Activated naive CD8-positive, alpha-beta T cell treated with anti-CD3 and anti-CD28 coated beads, Interleukin-2, amount 10 ng/mL, durations not matched to agents 7 days and 5 days (primary cell): ENCODE measurements around the gene USHBP1. TPM values are rescaled to one million over a fixed set of nuclear protein-coding genes. Genes with fewer than 3 reads are reported as not detected.
"Not testable (repeated sequence)": the region's sequence is repeated elsewhere in the genome, so short reads cannot be mapped to it uniquely, and the experiment has no call there.

Experiments
- ATAC-seq: fragments of 150-1000 bp; cut with Tn5 transposase; one replicate; pipeline ENCODE4 v1.10.0; 2021; ENCODE audit warnings: low read depth, moderate library complexity
- POLR2A ChIA-PET: fragments of 350-600 bp; sonication (Branson Sonifier 250); formaldehyde crosslinking; loops from one replicate; lab custom pipeline; 2021; ENCODE audit warnings: antibody characterized with exemption; lab: Charles Lee
- DNase-seq: peaks from one replicate; pipeline ENCODE4 v3.0.0; 2021
- H3K27ac Mint-ChIP-seq: one replicate; pipeline ENCODE4 v1.8.0; 2022; ENCODE audit warnings: mild to moderate bottlenecking, mixed read lengths
- H3K27me3 Mint-ChIP-seq: one replicate; pipeline ENCODE4 v1.8.0; 2022; ENCODE audit warnings: mild to moderate bottlenecking, moderate library complexity, mixed read lengths
- H3K36me3 Mint-ChIP-seq: one replicate; pipeline ENCODE4 v1.8.0; 2021; ENCODE audit warnings: mild to moderate bottlenecking, mixed read lengths
- H3K4me1 Mint-ChIP-seq: one replicate; pipeline ENCODE4 v1.8.0; 2021; ENCODE audit warnings: mixed read lengths
- H3K4me3 Mint-ChIP-seq: one replicate; pipeline ENCODE4 v1.8.0; 2022; ENCODE audit warnings: mild to moderate bottlenecking, moderate library complexity, mixed read lengths
- H3K9me3 Mint-ChIP-seq: one replicate; pipeline ENCODE4 v1.8.0; 2021; ENCODE audit warnings: mixed read lengths
- total RNA-seq, 2 experiments: library from RNA; stranded (reverse); gene quantifications; one replicate each; pipeline ENCODE4 v1.2.3, GENCODE V29; 2021

USHBP1 gene
- total RNA-seq, 2 experiments from 2014 or later, result not detected

- POLR2A ChIA-PET, result interaction anchor here (0.6 to 1.2 kb wide), 11 partner anchors 12 to 515 kb away, joined by 3 to 7 read pairs (median 3); partner anchors contain the start of genes ANO8, BST2 and OCEL1
- Mint-ChIP-seq H3K4me1 (peaks cover 30% of the 10 kb centered on the region), H3K27me3 (no peaks in the 10 kb centered on the region), H3K27ac (peak overlapping the region; percentile 89), H3K4me3 (peak overlapping the region; percentile 91), H3K9me3 (no peaks in the 10 kb centered on the region), H3K36me3 (peaks cover 1% of the 10 kb centered on the region)
- ATAC-seq (no peak), DNase-seq (no peak)
These were observed 40.1 kb upstream of the USHBP1 start for GRCh38 chr19:17304386-17305215.

GRCh38 chr19:17303940-17304267 lies 39.4 kb upstream of the USHBP1 start:
- no peak for DNase-seq
- POLR2A ChIA-PET, result interaction anchor here (0.9 to 1.2 kb wide), 4 partner anchors 10 to 101 kb away, joined by 3 to 4 read pairs (median 4); partner anchors contain the start of genes ANO8 and BST2
- H3K27me3 Mint-ChIP-seq, result no peaks in the 10 kb centered on the region
- H3K36me3 Mint-ChIP-seq, result peaks cover 2% of the 10 kb centered on the region
- no peak for ATAC-seq
- peak overlapping the region; percentile 73 for H3K4me3 Mint-ChIP-seq
- no peaks in the 10 kb centered on the region for H3K9me3 Mint-ChIP-seq
- peaks cover 27% of the 10 kb centered on the region for H3K4me1 Mint-ChIP-seq
- no peak overlapping the region for H3K27ac Mint-ChIP-seq

- POLR2A ChIA-PET, result interaction anchor here (0.9 to 1.2 kb wide), 4 partner anchors 9 to 102 kb away, joined by 3 to 4 read pairs (median 4); partner anchors contain the start of genes ANO8 and BST2
- ATAC-seq (peak; percentile 70), DNase-seq (peak; percentile 95)
- Mint-ChIP-seq H3K9me3 (no peaks in the 10 kb centered on the region), H3K4me3 (peak within 1 kb of the TSS; percentile 73), H3K27me3 (no peaks in the 10 kb centered on the region), H3K4me1 (peaks cover 27% of the 10 kb centered on the region), H3K27ac (peak within 1 kb of the TSS; percentile 65), H3K36me3 (peaks cover 4% of the 10 kb centered on the region)
These were observed 38.8 kb upstream of the USHBP1 start, which contains the start of gene ABHD8 for GRCh38 chr19:17303167-17303939. Gene ABHD8, minus strand, starts transcription at chr19:17303425. Its CDS starts 1,809 bp downstream, at chr19:17301616.

GRCh38 chr19:17302391-17303166 lies 38.0 kb upstream of the USHBP1 start:
- peaks cover 4% of the 10 kb centered on the region for H3K36me3 Mint-ChIP-seq
- no peak for ATAC-seq
- H3K27me3 Mint-ChIP-seq, result no peaks in the 10 kb centered on the region
- DNase-seq, result no peak
- no peaks in the 10 kb centered on the region for H3K9me3 Mint-ChIP-seq
- POLR2A ChIA-PET, result interaction anchor here (1.2 kb wide), 1 partner anchor 8 kb away, joined by 4 read pairs; no protein-coding TSS in a partner anchor
- no peak overlapping the region for H3K27ac Mint-ChIP-seq
- H3K4me3 Mint-ChIP-seq, result peak overlapping the region; percentile 73
- H3K4me1 Mint-ChIP-seq, result peaks cover 22% of the 10 kb centered on the region

GRCh38 chr19:17300992-17301619 lies 36.6 kb upstream of the USHBP1 start:
- H3K27ac Mint-ChIP-seq, result no peak overlapping the region
- peaks cover 4% of the 10 kb centered on the region for H3K36me3 Mint-ChIP-seq
- no peaks in the 10 kb centered on the region for H3K9me3 Mint-ChIP-seq
- DNase-seq, result no peak
- no peak overlapping the region for H3K4me3 Mint-ChIP-seq
- H3K27me3 Mint-ChIP-seq, result no peaks in the 10 kb centered on the region
- ATAC-seq, result no peak
- POLR2A ChIA-PET, result no interaction called here
- H3K4me1 Mint-ChIP-seq, result peaks cover 17% of the 10 kb centered on the region

- no peak overlapping the region for H3K4me3 Mint-ChIP-seq
- POLR2A ChIA-PET, result interaction anchor here (1.4 kb wide), 1 partner anchor 96 kb away, joined by 4 read pairs; no protein-coding TSS in a partner anchor
- no peak for ATAC-seq
- H3K36me3 Mint-ChIP-seq, result peaks cover 4% of the 10 kb centered on the region
- no peaks in the 10 kb centered on the region for H3K27me3 Mint-ChIP-seq
- DNase-seq, result no peak
- H3K9me3 Mint-ChIP-seq, result no peaks in the 10 kb centered on the region
- peaks cover 6% of the 10 kb centered on the region for H3K4me1 Mint-ChIP-seq
- no peak overlapping the region for H3K27ac Mint-ChIP-seq
These were observed 32.4 kb upstream of the USHBP1 start for GRCh38 chr19:17296976-17297375.

- no peak overlapping the region for H3K27ac Mint-ChIP-seq
- H3K9me3 Mint-ChIP-seq, result no peaks in the 10 kb centered on the region
- ATAC-seq (no peak), DNase-seq (no peak)
- H3K27me3 Mint-ChIP-seq, result no peaks in the 10 kb centered on the region
- peaks cover 3% of the 10 kb centered on the region for H3K36me3 Mint-ChIP-seq
- POLR2A ChIA-PET, result interaction anchor here (1.4 kb wide), 1 partner anchor 97 kb away, joined by 4 read pairs; no protein-coding TSS in a partner anchor
- no peak overlapping the region for H3K4me3 Mint-ChIP-seq
- H3K4me1 Mint-ChIP-seq, result peaks cover 7% of the 10 kb centered on the region
These were observed 31.7 kb upstream of the USHBP1 start for GRCh38 chr19:17296273-17296672.

- POLR2A ChIA-PET, result not testable (repeated sequence)
These were observed 31.0 kb upstream of the USHBP1 start for GRCh38 chr19:17295551-17295950.

GRCh38 chr19:17294051-17294891 lies 29.7 kb upstream of the USHBP1 start:
- Mint-ChIP-seq H3K4me1 (peaks cover 10% of the 10 kb centered on the region), H3K9me3 (no peaks in the 10 kb centered on the region), H3K36me3 (peaks cover 3% of the 10 kb centered on the region), H3K4me3 (no peak overlapping the region), H3K27me3 (no peaks in the 10 kb centered on the region), H3K27ac (no peak overlapping the region)
- DNase-seq, result peak; percentile 67
- ATAC-seq, result no peak
- POLR2A ChIA-PET, result interaction anchor here (1.2 kb wide), 1 partner anchor 9 kb away, joined by 4 read pairs; the partner anchor contains the start of gene ABHD8

More at GRCh38 chr19:17295551-17295950, 31.0 kb upstream of the USHBP1 start:
- H3K9me3 Mint-ChIP-seq, H3K4me1 Mint-ChIP-seq, H3K36me3 Mint-ChIP-seq, DNase-seq, H3K4me3 Mint-ChIP-seq, H3K27ac Mint-ChIP-seq, H3K27me3 Mint-ChIP-seq, ATAC-seq: not testable (repeated sequence)

- POLR2A ChIA-PET, result interaction anchor here (0.7 to 1.2 kb wide), 5 partner anchors 10 to 139 kb away, joined by 3 to 5 read pairs (median 4); partner anchors contain the start of genes ABHD8, ANO8 and MVB12A
- ATAC-seq (no peak), DNase-seq (no peak)
- Mint-ChIP-seq H3K4me1 (peaks cover 10% of the 10 kb centered on the region), H3K4me3 (no peak overlapping the region), H3K27me3 (no peaks in the 10 kb centered on the region), H3K27ac (no peak overlapping the region), H3K9me3 (no peaks in the 10 kb centered on the region), H3K36me3 (no peaks in the 10 kb centered on the region)
These were observed 29.1 kb upstream of the USHBP1 start for GRCh38 chr19:17293605-17294004.

- Mint-ChIP-seq H3K4me3 (peak overlapping the region; percentile 85), H3K4me1 (peaks cover 10% of the 10 kb centered on the region), H3K27ac (peak overlapping the region; percentile 74), H3K36me3 (no peaks in the 10 kb centered on the region), H3K9me3 (no peaks in the 10 kb centered on the region), H3K27me3 (no peaks in the 10 kb centered on the region)
- DNase-seq, result peak; percentile 94
- peak; percentile 96 for ATAC-seq
- POLR2A ChIA-PET, result interaction anchor here (0.6 to 2.9 kb wide), 10 partner anchors 11 to 398 kb away, joined by 3 to 14 read pairs (median 4); partner anchors contain the start of genes ANKLE1, ANO8, BST2 and DDA1
These were observed 27.9 kb upstream of the USHBP1 start for GRCh38 chr19:17292301-17293074.
